Neural crest cell (in vitro differentiated cells): ENCODE results near the gene DCHS2. TPM values are rescaled to one million over a fixed set of nuclear protein-coding genes. Genes with fewer than 3 reads are reported as not detected.

Source experiments
- DNase-seq: peaks from one replicate; pipeline ENCODE4 v3.0.0; 2021; ENCODE audit warnings: low read depth, mixed read lengths, low spot score
- H3K27ac Mint-ChIP-seq: one replicate; pipeline ENCODE4 v1.8.0; 2021; ENCODE audit warnings: mild to moderate bottlenecking, mixed read lengths; ENCODE audit not compliant: unreplicated experiment
- H3K27me3 Mint-ChIP-seq: 2 replicates; pipeline ENCODE4 v1.8.0; 2021; ENCODE audit warnings: low read depth, mild to moderate bottlenecking, mixed read lengths
- H3K36me3 Mint-ChIP-seq: 2 replicates; pipeline ENCODE4 v1.8.0; 2021; ENCODE audit warnings: low read depth, mild to moderate bottlenecking, mixed read lengths
- H3K4me1 Mint-ChIP-seq: 2 replicates; pipeline ENCODE4 v1.8.0; 2021; ENCODE audit warnings: mixed read lengths
- H3K4me3 Mint-ChIP-seq: one replicate; pipeline ENCODE4 v1.8.0; 2021; ENCODE audit warnings: mild to moderate bottlenecking, mixed read lengths
- H3K9me3 Mint-ChIP-seq: 2 replicates; pipeline ENCODE4 v1.8.0; 2021; ENCODE audit warnings: mixed read lengths
- total RNA-seq: library from RNA; stranded (reverse); gene quantifications from 2 replicates; pipeline ENCODE4 v1.2.1, GENCODE V29; 2021
- TF ChIP-seq, protein P1 (sequence below): fragments of 200-600 bp; sonication (generic); conservative IDR thresholded peaks from 2 replicates; pipeline ENCODE4 v1.5.0; 2021; ENCODE audit warnings: antibody characterized with exemption, mild to moderate bottlenecking

The DCHS2 gene
- total RNA-seq, 1 donor from 2014 or later, result 1.2 TPM

DNA sequence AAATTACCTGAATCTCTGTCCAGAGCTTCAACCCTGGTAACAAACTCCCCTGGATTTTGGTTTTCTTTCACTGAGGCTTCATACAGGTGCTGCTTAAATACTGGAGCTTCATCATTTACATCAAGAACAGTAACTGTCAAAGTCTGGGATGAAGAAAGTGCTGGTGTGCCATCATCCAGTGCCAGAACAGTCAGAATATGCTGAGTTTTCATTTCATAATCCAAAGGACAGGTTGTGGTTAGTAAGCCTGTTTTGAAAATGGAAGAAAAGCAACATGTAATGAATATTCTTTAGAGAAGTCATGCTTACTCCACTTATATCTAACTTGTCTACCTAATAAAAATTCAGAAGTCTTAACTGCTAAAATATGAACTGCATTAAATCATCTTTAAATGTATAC is 175.9 kb downstream of the DCHS2 start:
- TF ChIP-seq, protein P1, sequence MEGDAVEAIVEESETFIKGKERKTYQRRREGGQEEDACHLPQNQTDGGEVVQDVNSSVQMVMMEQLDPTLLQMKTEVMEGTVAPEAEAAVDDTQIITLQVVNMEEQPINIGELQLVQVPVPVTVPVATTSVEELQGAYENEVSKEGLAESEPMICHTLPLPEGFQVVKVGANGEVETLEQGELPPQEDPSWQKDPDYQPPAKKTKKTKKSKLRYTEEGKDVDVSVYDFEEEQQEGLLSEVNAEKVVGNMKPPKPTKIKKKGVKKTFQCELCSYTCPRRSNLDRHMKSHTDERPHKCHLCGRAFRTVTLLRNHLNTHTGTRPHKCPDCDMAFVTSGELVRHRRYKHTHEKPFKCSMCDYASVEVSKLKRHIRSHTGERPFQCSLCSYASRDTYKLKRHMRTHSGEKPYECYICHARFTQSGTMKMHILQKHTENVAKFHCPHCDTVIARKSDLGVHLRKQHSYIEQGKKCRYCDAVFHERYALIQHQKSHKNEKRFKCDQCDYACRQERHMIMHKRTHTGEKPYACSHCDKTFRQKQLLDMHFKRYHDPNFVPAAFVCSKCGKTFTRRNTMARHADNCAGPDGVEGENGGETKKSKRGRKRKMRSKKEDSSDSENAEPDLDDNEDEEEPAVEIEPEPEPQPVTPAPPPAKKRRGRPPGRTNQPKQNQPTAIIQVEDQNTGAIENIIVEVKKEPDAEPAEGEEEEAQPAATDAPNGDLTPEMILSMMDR, result no peak
- H3K4me3 Mint-ChIP-seq, result no peak overlapping the region
- H3K36me3 Mint-ChIP-seq, result peaks cover 3% of the 10 kb centered on the region
- DNase-seq, result no peak
- no peaks in the 10 kb centered on the region for H3K27me3 Mint-ChIP-seq
- peaks cover 15% of the 10 kb centered on the region for H3K9me3 Mint-ChIP-seq
- H3K27ac Mint-ChIP-seq, result no peak overlapping the region
- H3K4me1 Mint-ChIP-seq, result peaks cover 5% of the 10 kb centered on the region

DNA sequence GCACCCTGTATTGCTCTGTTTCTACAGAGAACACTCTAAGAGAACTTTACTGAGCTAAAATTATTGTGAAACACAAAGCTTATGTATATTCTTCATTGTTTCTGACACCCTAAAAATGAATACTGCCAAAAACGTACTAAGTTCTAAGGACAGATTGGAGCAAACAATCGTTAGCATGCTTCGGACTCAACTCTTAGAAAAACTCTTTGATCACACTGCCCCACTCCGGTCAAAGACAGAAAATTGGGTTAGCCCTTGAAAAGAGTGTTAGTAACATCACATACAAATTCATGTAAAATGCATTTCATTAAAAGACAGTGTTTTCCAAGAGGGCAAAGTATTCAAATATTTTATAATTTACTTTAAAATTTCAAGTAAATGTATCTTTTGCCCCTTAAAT is 177.4 kb downstream of the DCHS2 start:
- no peak for DNase-seq
- TF ChIP-seq, protein P1, result peak; percentile 55
- Mint-ChIP-seq H3K9me3 (peaks cover 9% of the 10 kb centered on the region), H3K36me3 (peaks cover 6% of the 10 kb centered on the region), H3K27me3 (no peaks in the 10 kb centered on the region), H3K4me1 (peaks cover 5% of the 10 kb centered on the region), H3K4me3 (no peak overlapping the region), H3K27ac (no peak overlapping the region)

DNA sequence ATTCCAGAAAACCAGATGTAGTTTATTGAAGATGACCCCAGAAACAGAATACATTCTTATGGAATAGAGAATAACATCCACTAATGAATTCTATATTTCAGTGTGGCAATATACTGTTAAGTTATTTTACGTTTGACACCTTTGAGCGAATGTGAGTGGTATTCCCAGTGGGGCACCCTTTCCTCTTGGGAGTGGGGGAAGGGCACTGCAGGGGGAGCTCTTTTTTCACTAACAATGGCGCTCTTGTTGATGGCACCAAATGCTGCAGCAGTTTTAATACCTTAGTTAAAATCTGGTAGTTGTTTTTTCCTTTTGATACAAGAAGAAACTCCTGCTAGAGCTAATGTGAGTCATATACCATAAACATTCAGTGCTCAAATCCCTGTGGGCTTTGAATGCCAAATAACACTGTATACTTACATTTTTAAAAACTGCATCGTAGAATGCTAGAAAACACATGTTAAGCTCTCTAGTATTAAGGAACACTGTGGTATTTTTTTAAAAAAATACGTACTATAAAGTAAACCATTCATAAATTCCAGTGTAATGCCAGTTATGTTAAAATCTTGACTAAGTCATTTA is 178.5 kb downstream of the DCHS2 start:
- Mint-ChIP-seq H3K4me1 (peaks cover 5% of the 10 kb centered on the region), H3K27me3 (no peaks in the 10 kb centered on the region), H3K9me3 (peaks cover 5% of the 10 kb centered on the region), H3K36me3 (peaks cover 6% of the 10 kb centered on the region), H3K27ac (no peak overlapping the region), H3K4me3 (no peak overlapping the region)
- DNase-seq, result no peak
- TF ChIP-seq, protein P1, result no peak

DNA sequence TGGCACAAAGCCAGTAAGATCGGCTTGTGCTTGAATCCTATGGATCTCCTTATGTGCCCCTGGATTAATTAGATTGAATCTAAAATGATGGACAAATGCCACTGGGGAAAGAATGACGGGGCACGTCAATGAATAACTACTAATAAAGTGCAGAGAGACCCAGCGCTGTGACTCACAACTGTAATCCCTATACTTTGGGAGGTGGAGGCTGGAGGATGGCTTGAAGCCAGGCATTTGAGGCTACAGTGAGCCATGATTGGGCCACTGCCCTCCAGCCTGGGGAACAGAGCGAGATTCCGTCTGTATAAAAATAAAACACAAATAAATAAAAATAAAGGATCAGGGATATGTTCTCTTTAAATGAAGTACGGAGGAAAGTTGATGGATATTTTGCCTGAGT is 179.4 kb downstream of the DCHS2 start:
- Mint-ChIP-seq H3K27ac (no peak overlapping the region), H3K36me3 (peaks cover 6% of the 10 kb centered on the region), H3K9me3 (peaks cover 5% of the 10 kb centered on the region), H3K27me3 (no peaks in the 10 kb centered on the region), H3K4me3 (no peak overlapping the region), H3K4me1 (peaks cover 5% of the 10 kb centered on the region)
- TF ChIP-seq, protein P1, result no peak
- no peak for DNase-seq

DNA sequence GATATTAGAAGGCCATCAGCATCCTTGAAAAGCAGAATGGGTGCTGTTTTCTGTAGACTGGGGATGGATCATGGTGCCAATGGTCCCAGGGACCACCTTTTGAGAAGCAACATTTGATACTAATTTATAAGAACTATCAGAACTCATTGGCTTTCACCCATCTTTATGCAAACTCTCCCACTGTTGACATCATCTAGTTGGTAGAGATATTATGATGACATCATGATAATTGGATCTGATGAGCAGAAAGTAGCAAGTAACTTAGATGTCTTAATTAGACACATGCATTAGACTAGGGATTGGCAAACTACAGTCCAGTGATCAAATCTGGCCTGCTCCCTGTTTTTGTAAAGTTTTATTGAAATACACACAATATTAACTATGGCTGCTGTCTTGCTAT is 181.0 kb downstream of the DCHS2 start:
- Mint-ChIP-seq H3K4me3 (no peak overlapping the region), H3K27ac (no peak overlapping the region), H3K36me3 (peaks cover 6% of the 10 kb centered on the region), H3K9me3 (peaks cover 5% of the 10 kb centered on the region), H3K4me1 (peaks cover 5% of the 10 kb centered on the region), H3K27me3 (no peaks in the 10 kb centered on the region)
- DNase-seq, result no peak
- TF ChIP-seq, protein P1, result no peak

DNA sequence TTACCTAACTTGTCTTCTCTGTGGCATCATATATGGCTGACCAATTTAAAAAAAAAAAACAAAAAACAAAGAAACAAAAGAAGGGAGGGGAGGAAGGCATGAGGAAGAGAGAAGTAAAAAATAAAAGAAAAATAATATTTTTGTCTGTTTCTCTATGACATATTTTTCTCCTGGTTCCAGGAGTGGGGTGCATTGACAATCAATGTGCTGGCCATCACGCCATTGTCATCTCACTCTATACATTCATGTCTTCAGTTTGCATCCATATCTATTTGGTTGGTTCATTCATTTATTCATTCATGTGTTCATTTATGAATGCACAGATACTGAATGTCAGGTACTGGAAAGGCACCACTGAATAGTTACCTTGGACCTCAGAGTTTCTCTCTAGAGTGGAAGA is 183.4 kb downstream of the DCHS2 start:
- TF ChIP-seq, protein P1, result no peak
- Mint-ChIP-seq H3K4me1 (peaks cover 5% of the 10 kb centered on the region), H3K36me3 (peaks cover 6% of the 10 kb centered on the region), H3K27ac (no peak overlapping the region), H3K4me3 (no peak overlapping the region), H3K27me3 (no peaks in the 10 kb centered on the region), H3K9me3 (peaks cover 5% of the 10 kb centered on the region)
- no peak for DNase-seq
